Fibroblast of mammary gland (primary cell): ENCODE results near the gene ACAT1.
"Not testable (repeated sequence)": the region's sequence is repeated elsewhere in the genome, so short reads cannot be mapped to it uniquely, and the experiment has no call there.

ENCODE experiments used
- DNase-seq: peaks from one replicate; pipeline ENCODE4 v3.0.0-alpha.2; 2010; ENCODE audit warnings: low read depth
- H3K4me3 ChIP-seq: 2 replicates; pipeline ENCODE4 v1.5.1; 2011; ENCODE audit warnings: low read depth, mild to moderate bottlenecking, low read length, moderate library complexity; ENCODE audit not compliant: control insufficient read depth
- CTCF ChIP-seq: conservative IDR thresholded peaks from 2 replicates; pipeline ENCODE4 v1.5.1; 2011; ENCODE audit warnings: low read depth, low read length, inconsistent platforms; ENCODE audit not compliant: control insufficient read depth, insufficient read depth

ACAT1 gene

GRCh38 chr11:108125096-108125495, 3.7 kb downstream of the ACAT1 start:
- TF ChIP-seq CTCF = no peak
- H3K4me3 ChIP-seq = no peak overlapping the region
- no peak for DNase-seq

- DNase-seq = no peak
- no peak for TF ChIP-seq CTCF
- H3K4me3 ChIP-seq = no peak overlapping the region
Measured at GRCh38 chr11:108128772-108129171, 7.4 kb downstream of the ACAT1 start.

DNA sequence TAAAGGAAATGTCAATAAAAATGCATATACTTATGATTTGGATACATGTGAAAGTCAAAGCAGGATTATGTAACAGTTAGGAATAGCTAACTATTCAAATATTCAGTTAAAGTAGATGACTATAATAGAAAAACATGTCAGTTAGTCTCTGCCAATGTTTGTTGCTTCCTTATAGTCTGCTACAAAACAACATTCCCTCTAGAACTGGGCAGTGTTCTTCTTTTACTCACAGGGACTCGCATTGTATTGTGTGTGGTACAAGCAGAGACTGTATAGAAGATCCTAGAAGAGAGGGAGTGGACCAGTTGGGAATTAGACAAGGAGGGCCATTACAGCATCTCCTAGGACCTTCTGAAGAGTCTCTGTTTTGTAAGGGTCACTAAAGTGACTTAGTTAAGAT, 10.6 kb downstream of the ACAT1 start:
- TF ChIP-seq CTCF = no peak
- DNase-seq = peak; percentile 15
- no peak overlapping the region for H3K4me3 ChIP-seq

DNA sequence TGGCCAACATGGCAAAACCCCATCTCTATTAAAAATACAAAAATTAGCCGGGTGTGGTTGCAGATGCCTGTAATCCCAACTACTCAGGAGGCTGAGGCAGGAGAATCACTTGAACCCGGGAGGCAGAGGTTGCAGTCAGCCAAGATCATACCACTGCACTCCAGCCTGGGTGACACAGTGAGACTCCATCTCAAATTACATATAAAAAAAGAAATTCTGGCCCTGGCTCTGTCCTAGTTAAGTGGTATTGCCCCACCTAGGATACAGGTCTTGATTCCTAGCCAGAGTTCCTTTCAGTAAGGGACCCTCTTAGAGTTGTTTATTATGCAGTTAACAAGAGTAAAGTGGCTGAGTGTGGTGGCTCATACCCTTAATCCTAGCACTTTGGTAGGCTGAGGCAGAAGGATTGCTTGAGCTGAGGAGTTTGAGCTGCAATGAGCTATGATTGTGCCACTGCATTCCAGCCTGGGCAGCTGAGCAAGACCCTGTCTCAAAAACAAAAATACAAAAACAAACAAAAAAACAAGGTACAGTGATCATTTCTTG, 11.7 kb downstream of the ACAT1 start:
- H3K4me3 ChIP-seq, DNase-seq: not testable (repeated sequence)

DNA sequence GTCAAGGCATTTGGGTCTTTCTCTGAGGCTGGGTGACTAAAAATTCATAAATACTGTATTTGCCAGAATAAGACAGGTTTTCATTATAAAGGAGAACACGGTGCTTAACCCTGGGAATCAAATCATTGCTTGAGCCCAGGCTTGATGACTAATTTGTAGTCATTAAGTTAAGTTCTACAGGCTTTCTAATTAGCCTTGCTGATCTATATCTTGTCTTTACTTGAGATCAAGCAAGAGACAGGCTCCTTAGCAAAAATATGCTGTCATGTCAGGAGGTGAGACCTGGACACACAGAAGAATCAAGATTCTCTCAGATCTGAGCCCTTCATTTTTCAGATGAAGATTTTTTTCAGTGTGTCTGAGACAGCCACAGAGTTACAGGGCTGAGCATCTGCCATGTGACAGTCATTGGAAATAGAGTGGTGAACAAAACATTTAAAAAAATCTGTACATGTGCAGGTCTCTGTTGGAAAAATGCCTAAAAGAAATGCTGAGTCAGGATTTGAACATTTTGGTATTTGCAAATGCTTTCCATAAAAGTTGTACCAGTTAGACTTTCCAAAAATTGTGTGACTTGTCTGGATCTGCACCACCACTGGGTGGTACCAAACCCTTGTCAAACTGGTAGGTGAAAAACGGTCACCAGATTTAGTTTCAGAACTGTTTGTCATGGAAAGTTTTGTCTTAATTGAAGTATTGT, 14.6 kb downstream of the ACAT1 start:
- TF ChIP-seq CTCF = peak; percentile 17
- no peak overlapping the region for H3K4me3 ChIP-seq
- peak; percentile 34 for DNase-seq

- no peak for TF ChIP-seq CTCF
- DNase-seq = no peak
- no peak overlapping the region for H3K4me3 ChIP-seq
Measured at GRCh38 chr11:108137212-108137611, 15.8 kb downstream of the ACAT1 start.

DNA sequence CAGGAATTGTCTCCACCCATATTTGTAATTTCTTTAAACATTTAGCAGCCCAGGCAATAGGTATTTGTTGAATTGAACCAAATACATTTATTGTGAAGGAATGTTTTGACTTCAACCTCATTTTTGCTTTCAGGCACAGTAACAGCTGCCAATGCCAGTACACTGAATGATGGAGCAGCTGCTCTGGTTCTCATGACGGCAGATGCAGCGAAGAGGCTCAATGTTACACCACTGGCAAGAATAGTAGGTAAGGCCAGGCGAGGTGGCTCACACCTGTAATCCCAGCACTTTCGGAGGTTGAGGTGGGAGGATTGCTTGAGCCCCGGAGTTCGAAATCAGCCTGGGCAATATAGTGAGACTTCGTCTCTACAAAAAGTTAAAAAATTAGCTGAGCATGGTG, 20.9 kb downstream of the ACAT1 start:
- H3K4me3 ChIP-seq = no peak overlapping the region
- DNase-seq = no peak
- no peak for TF ChIP-seq CTCF
